WTC11 (cell line): Measurements from ENCODE around the gene SSBP2. TPM values are rescaled to one million over a fixed set of nuclear protein-coding genes. Genes with fewer than 3 reads are reported as not detected.

Source experiments
- ATAC-seq: fragments of 200-7000 bp; cut with Tn5 transposase; 2 replicates; pipeline ENCODE4 v1.10.0; 2021; ENCODE audit warnings: mild to moderate bottlenecking, moderate library complexity
- CTCF ChIA-PET: fragments of 300-600 bp; sonication (Branson Sonifier 250); formaldehyde crosslinking; loops from one replicate; lab custom pipeline; 2021; ENCODE audit warnings: antibody characterized with exemption; lab: Charles Lee
- POLR2A ChIA-PET: fragments of 350-600 bp; sonication (Branson Sonifier 250); formaldehyde crosslinking; loops from one replicate; lab custom pipeline; 2021; ENCODE audit warnings: antibody characterized with exemption; lab: Charles Lee
- DNase-seq: peaks from one replicate; pipeline ENCODE4 v3.0.0; 2021; ENCODE audit warnings: low spot score
- H3K27ac Mint-ChIP-seq: 2 replicates; pipeline ENCODE4 v1.8.0; 2021; ENCODE audit warnings: mixed read lengths
- H3K27me3 Mint-ChIP-seq: 2 replicates; pipeline ENCODE4 v1.8.0; 2021; ENCODE audit warnings: low read depth, mild to moderate bottlenecking, moderate library complexity, mixed read lengths
- H3K36me3 Mint-ChIP-seq: 2 replicates; pipeline ENCODE4 v1.8.0; 2021; ENCODE audit warnings: mixed read lengths
- H3K4me1 Mint-ChIP-seq: 2 replicates; pipeline ENCODE4 v1.8.0; 2022; ENCODE audit warnings: mixed read lengths
- H3K4me3 Mint-ChIP-seq: 2 replicates; pipeline ENCODE4 v1.8.0; 2021; ENCODE audit warnings: mild to moderate bottlenecking, moderate library complexity, mixed read lengths
- H3K9me3 Mint-ChIP-seq: 2 replicates; pipeline ENCODE4 v1.8.0; 2021; ENCODE audit warnings: mixed read lengths
- AR ChIP-seq: fragments of 250-450 bp; sonication (Bioruptor Pico); IDR thresholded peaks from 2 replicates; pipeline ENCODE4 v1.9.0; 2021; ENCODE audit warnings: mild to moderate bottlenecking
- CREM ChIP-seq: sonication (generic); formaldehyde crosslinking; IDR thresholded peaks from 2 replicates; pipeline ENCODE4 v1.8.1; 2022; ENCODE audit warnings: mild to moderate bottlenecking, missing genetic modification reagents, moderate library complexity
- E2F1 ChIP-seq: sonication (generic); formaldehyde crosslinking; IDR thresholded peaks from 2 replicates; pipeline ENCODE4 v1.8.0; 2022; ENCODE audit warnings: mild to moderate bottlenecking, missing genetic modification reagents
- GTF2I ChIP-seq: fragments of 250-450 bp; sonication (Bioruptor Pico); conservative IDR thresholded peaks from 2 replicates; pipeline ENCODE4 v1.4.0; 2021; ENCODE audit warnings: mild to moderate bottlenecking
- KAT7 ChIP-seq: sonication (generic); formaldehyde crosslinking; IDR thresholded peaks from 2 replicates; pipeline ENCODE4 v1.8.1; 2023; ENCODE audit warnings: missing genetic modification reagents, mild to moderate bottlenecking, borderline replicate concordance
- MXD4 ChIP-seq: fragments of 250-450 bp; sonication (Bioruptor Pico); IDR thresholded peaks from 2 replicates; pipeline ENCODE4 v1.8.0; 2021; ENCODE audit warnings: mild to moderate bottlenecking, moderate library complexity, borderline replicate concordance
- NR1H2 ChIP-seq: sonication (generic); formaldehyde crosslinking; IDR thresholded peaks from 2 replicates; pipeline ENCODE4 v1.9.0; 2021; ENCODE audit warnings: mild to moderate bottlenecking, moderate library complexity, missing genetic modification reagents
- NR3C1 ChIP-seq: sonication (generic); formaldehyde crosslinking; conservative IDR thresholded peaks from 2 replicates; pipeline ENCODE4 v1.8.1; 2023; ENCODE audit warnings: low read depth, mild to moderate bottlenecking, missing genetic modification reagents
- OVOL2 ChIP-seq: fragments of 250-450 bp; sonication (Bioruptor Pico); IDR thresholded peaks from 2 replicates; pipeline ENCODE4 v1.9.0; 2021; ENCODE audit warnings: mild to moderate bottlenecking, borderline replicate concordance
- SMAD4 ChIP-seq: sonication (generic); formaldehyde crosslinking; IDR thresholded peaks from 2 replicates; pipeline ENCODE4 v1.8.0; 2022; ENCODE audit warnings: mild to moderate bottlenecking, missing genetic modification reagents
- SP1 ChIP-seq: sonication (generic); formaldehyde crosslinking; conservative IDR thresholded peaks from 2 replicates; pipeline ENCODE4 v1.8.1; 2022; ENCODE audit warnings: missing genetic modification reagents
- ZNF396 ChIP-seq: fragments of 250-450 bp; sonication (Bioruptor Pico); IDR thresholded peaks from 2 replicates; pipeline ENCODE4 v1.8.0; 2021; ENCODE audit warnings: mild to moderate bottlenecking, moderate library complexity, borderline replicate concordance
- ZNF416 ChIP-seq: fragments of 250-450 bp; sonication (Bioruptor Pico); IDR thresholded peaks from 2 replicates; pipeline ENCODE4 v1.9.0; 2021; ENCODE audit warnings: mild to moderate bottlenecking, inconsistent platforms
- ZNF423 ChIP-seq: fragments of 250-450 bp; sonication (Bioruptor Pico); IDR thresholded peaks from 2 replicates; pipeline ENCODE4 v2.1.2; 2022; ENCODE audit warnings: mild to moderate bottlenecking, moderate library complexity
- ZNF671 ChIP-seq: fragments of 250-450 bp; sonication (Bioruptor Pico); IDR thresholded peaks from 2 replicates; pipeline ENCODE4 v1.8.0; 2021; ENCODE audit warnings: mild to moderate bottlenecking
- total RNA-seq: library from RNA; stranded (reverse); gene quantifications from 3 replicates; pipeline ENCODE4 v1.2.3, GENCODE V29; 2021
- TF ChIP-seq, protein P1 (sequence below): fragments of 250-450 bp; sonication (Bioruptor Pico); conservative IDR thresholded peaks from 2 replicates; pipeline ENCODE4 v1.9.0; 2021; ENCODE audit warnings: mild to moderate bottlenecking
- TF ChIP-seq, protein P2 (sequence below): sonication (generic); formaldehyde crosslinking; IDR thresholded peaks from 2 replicates; pipeline ENCODE4 v1.8.1; 2023; ENCODE audit warnings: mild to moderate bottlenecking, missing genetic modification reagents, moderate library complexity
- TF ChIP-seq, protein P3 (sequence below): sonication (generic); formaldehyde crosslinking; IDR thresholded peaks from 2 replicates; pipeline ENCODE4 v1.8.0; 2022; ENCODE audit warnings: missing genetic modification reagents

SSBP2 gene
- total RNA-seq, 1 experiment from 2014 or later: 24.9 TPM

- POLR2A ChIA-PET: no interaction called here
- H3K4me3 Mint-ChIP-seq: no peak overlapping the region
- TF ChIP-seq NR1H2 (CRISPR knock-in tag) (no peak), SP1 (CRISPR knock-in tag) (no peak), ZNF396 (CRISPR knock-in tag) (no peak), OVOL2 (no peak), MXD4 (no peak), ZNF416 (CRISPR knock-in tag) (no peak), E2F1 (no peak), NR3C1 (CRISPR knock-in tag) (no peak), ZNF671 (CRISPR knock-in tag) (no peak), AR (CRISPR knock-in tag) (no peak)
- TF ChIP-seq, protein P1, sequence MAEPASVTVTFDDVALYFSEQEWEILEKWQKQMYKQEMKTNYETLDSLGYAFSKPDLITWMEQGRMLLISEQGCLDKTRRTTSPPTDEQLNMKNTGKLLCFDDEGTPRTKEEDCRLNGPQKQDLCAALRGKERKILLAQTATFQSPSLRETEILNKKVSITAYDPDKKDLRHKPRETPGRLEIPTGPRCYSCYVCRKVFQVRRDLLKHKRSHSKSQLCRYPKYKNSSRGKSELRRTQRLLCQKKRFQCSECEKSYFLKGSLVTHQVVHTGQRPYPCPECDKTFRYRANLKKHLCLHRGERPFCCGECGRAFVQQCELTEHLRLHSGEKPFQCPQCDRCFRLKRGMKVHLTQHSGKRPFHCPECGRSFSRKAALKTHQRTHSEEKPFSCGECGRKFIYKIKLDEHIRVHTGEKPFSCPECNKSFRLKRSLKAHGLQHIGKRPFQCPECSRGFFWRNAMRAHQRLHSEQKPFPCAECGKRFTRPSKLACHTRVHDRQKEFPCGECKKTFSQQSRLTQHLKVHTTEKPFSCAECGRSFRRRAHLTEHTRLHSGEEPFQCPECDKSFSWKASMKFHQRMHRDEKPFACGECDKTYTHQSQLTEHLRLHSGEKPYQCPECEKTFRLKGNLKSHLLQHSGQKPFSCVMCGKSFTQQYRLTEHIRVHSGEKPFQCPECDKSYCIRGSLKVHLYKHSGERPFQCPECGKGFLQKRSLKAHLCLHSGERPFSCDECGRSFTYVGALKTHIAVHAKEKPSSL: no peak
- TF ChIP-seq, protein P2, sequence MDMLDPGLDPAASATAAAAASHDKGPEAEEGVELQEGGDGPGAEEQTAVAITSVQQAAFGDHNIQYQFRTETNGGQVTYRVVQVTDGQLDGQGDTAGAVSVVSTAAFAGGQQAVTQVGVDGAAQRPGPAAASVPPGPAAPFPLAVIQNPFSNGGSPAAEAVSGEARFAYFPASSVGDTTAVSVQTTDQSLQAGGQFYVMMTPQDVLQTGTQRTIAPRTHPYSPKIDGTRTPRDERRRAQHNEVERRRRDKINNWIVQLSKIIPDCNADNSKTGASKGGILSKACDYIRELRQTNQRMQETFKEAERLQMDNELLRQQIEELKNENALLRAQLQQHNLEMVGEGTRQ (CRISPR knock-in tag): no peak
- TF ChIP-seq, all 79 proteins: peak for 0
- DNase-seq (no peak), ATAC-seq (no peak)
- no peak overlapping the region for H3K27ac Mint-ChIP-seq
- no peaks in the 10 kb centered on the region for H3K27me3 Mint-ChIP-seq
- CTCF ChIA-PET: interaction anchor here (1.0 kb wide), 1 partner anchor 408 kb away, joined by 3 read pairs; no protein-coding TSS in a partner anchor
- H3K4me1 Mint-ChIP-seq: peaks cover 11% of the 10 kb centered on the region
- H3K9me3 Mint-ChIP-seq: peaks cover 4% of the 10 kb centered on the region
- H3K36me3 Mint-ChIP-seq: no peaks in the 10 kb centered on the region
Measured at GRCh38 chr5:81429985-81430384, 320.9 kb downstream of the SSBP2 start.

DNA sequence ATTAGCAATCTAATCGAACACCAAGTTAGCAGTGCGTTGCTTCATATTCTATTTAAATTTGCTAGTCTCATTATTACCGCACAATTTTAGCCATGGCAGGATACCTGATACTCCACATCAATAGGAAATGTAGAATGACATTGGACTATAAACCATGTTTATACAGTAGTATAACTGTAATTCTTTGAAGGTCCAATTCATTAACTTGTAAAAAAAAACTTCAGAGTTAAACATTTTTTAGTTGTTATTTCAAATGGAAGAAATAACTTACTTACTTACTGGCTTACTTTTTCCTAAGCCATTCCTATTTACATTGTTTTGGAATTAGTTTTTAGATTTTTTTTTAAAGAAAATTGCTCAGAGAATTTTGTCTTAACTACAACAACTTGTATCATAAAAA is 321.5 kb downstream of the SSBP2 start:
- H3K4me1 Mint-ChIP-seq: peaks cover 11% of the 10 kb centered on the region
- H3K9me3 Mint-ChIP-seq: peaks cover 4% of the 10 kb centered on the region
- ChIA-PET CTCF (interaction anchor here (1.0 kb wide), 1 partner anchor 409 kb away, joined by 3 read pairs; no protein-coding TSS in a partner anchor), POLR2A (no interaction called here)
- no peak for ATAC-seq
- TF ChIP-seq NR3C1 (CRISPR knock-in tag) (no peak), ZNF423 (CRISPR knock-in tag) (no peak), GTF2I (CRISPR knock-in tag) (no peak), CREM (CRISPR knock-in tag) (no peak), KAT7 (CRISPR knock-in tag) (no peak), SMAD4 (CRISPR knock-in tag) (no peak)
- TF ChIP-seq, protein P1: no peak
- TF ChIP-seq, protein P3, sequence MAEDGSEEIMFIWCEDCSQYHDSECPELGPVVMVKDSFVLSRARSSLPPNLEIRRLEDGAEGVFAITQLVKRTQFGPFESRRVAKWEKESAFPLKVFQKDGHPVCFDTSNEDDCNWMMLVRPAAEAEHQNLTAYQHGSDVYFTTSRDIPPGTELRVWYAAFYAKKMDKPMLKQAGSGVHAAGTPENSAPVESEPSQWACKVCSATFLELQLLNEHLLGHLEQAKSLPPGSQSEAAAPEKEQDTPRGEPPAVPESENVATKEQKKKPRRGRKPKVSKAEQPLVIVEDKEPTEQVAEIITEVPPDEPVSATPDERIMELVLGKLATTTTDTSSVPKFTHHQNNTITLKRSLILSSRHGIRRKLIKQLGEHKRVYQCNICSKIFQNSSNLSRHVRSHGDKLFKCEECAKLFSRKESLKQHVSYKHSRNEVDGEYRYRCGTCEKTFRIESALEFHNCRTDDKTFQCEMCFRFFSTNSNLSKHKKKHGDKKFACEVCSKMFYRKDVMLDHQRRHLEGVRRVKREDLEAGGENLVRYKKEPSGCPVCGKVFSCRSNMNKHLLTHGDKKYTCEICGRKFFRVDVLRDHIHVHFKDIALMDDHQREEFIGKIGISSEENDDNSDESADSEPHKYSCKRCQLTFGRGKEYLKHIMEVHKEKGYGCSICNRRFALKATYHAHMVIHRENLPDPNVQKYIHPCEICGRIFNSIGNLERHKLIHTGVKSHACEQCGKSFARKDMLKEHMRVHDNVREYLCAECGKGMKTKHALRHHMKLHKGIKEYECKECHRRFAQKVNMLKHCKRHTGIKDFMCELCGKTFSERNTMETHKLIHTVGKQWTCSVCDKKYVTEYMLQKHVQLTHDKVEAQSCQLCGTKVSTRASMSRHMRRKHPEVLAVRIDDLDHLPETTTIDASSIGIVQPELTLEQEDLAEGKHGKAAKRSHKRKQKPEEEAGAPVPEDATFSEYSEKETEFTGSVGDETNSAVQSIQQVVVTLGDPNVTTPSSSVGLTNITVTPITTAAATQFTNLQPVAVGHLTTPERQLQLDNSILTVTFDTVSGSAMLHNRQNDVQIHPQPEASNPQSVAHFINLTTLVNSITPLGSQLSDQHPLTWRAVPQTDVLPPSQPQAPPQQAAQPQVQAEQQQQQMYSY (CRISPR knock-in tag): no peak
- H3K27ac Mint-ChIP-seq: no peak overlapping the region
- DNase-seq: no peak
- H3K36me3 Mint-ChIP-seq: no peaks in the 10 kb centered on the region
- no peak overlapping the region for H3K4me3 Mint-ChIP-seq
- H3K27me3 Mint-ChIP-seq: no peaks in the 10 kb centered on the region
